ENCODE measurements around the gene ATP1A3. TPM values are rescaled to one million over a fixed set of nuclear protein-coding genes. Genes with fewer than 3 reads are reported as not detected.

Gene ATP1A3
- total and polyA plus RNA-seq, 2 donors (not counting 1 experiment from before 2014, with no cell fraction given) = 1.2 to 3.8 TPM

DNA sequence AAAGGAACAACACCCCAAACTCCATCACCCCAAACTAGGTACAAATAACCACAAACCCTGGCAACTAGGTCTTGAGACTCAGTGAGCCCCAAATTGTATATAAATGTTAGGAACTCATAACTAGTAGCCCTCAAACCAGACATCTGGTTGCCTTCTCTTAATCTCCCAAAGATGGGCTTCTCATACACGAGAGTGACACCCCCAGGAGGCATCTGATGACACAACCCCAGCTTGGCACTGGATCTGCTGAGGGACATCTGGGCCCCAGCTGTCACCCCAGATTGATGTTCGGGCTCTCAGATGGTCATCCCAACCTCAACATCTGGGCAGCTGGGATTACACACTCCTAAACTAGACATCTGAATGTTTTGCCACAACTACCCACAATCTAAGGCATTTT, 49.7 kb downstream of the ATP1A3 start:
- intact Hi-C loops (cut with micrococcal nuclease) = loop anchor here (2.0 kb wide), 2 partner anchors 14 to 16 kb away; partner anchors contain the start of genes ERFL and RABAC1
- H3K4me1 ChIP-seq (ENCODE audit: control insufficient read depth in 2 of 2, insufficient read depth in 2 of 2, low read length in 2 of 2) = peaks cover 61 to 73% of the 10 kb centered on the region in 2 donors
- H3K9ac ChIP-seq (ENCODE audit: low read length) = peak overlapping the region; percentile 33
- peaks cover 11% of the 10 kb centered on the region for H3K79me2 ChIP-seq (ENCODE audit: control insufficient read depth, insufficient read depth, low read length)
- 69% methylated on average over 2 of the region's 2 CpGs for WGBS (ENCODE audit: insufficient coverage)
- no peaks in the 10 kb centered on the region for H3K36me3 ChIP-seq (replicated peaks in 1 of 2; ENCODE audit: control extremely low read depth in 1 of 2, control insufficient read depth in 1 of 2, extremely low read depth in 1 of 2, insufficient read depth in 2 of 2, low read length in 1 of 2)
- H3K27ac ChIP-seq (ENCODE audit: low read length in 2 of 2) = peak overlapping the region; percentile 94 to 96
- no peaks in the 10 kb centered on the region for H3K9me3 Mint-ChIP-seq (ENCODE audit: insufficient read depth)
- no peaks in the 10 kb centered on the region for H3K27me3 Mint-ChIP-seq
- CTCF ChIA-PET = interaction anchor here (0.6 to 14.8 kb wide), 7 partner anchors 11 to 84 kb away, joined by 3 to 331 read pairs (median 39); partner anchors contain the start of genes CD79A, RABAC1 and RPS19
- no peaks in the 10 kb centered on the region for H3K27me3 ChIP-seq (replicated peaks in 1 of 4; ENCODE audit: control extremely low read depth in 1 of 4, control insufficient read depth in 3 of 4, insufficient read depth in 4 of 4, low read length in 3 of 4)
- H3K4me3 ChIP-seq (ENCODE audit: control extremely low read depth in 1 of 5, extremely low read depth in 1 of 5, insufficient read depth in 1 of 5, low read depth in 2 of 5, low read length in 4 of 5) = peak overlapping the region in 1 of 5 experiments; percentile 40
- H3K4me1 Mint-ChIP-seq = peaks cover 67% of the 10 kb centered on the region
- no peaks in the 10 kb centered on the region for H3K9me3 ChIP-seq (ENCODE audit: control extremely low read depth in 1 of 3, control insufficient read depth in 2 of 3, insufficient read depth in 1 of 3, low read length in 2 of 3)
- DNase-seq (peak; percentile 67), ATAC-seq (ENCODE audit: low read depth) (no peak)
- peak overlapping the region; percentile 81 for H3K4me3 Mint-ChIP-seq
- peak overlapping the region; percentile 100 for H3K27ac Mint-ChIP-seq
- no peaks in the 10 kb centered on the region for H4K20me1 ChIP-seq (ENCODE audit: control insufficient read depth, insufficient read depth, low read length, poor library complexity, severe bottlenecking)
- no peak for TF ChIP-seq EZH2 (IDR thresholded peaks at IDR 0.05; ENCODE audit: borderline replicate concordance, insufficient read depth, low read depth, low read length, poor library complexity, severe bottlenecking)
- TF ChIP-seq, protein P1, sequence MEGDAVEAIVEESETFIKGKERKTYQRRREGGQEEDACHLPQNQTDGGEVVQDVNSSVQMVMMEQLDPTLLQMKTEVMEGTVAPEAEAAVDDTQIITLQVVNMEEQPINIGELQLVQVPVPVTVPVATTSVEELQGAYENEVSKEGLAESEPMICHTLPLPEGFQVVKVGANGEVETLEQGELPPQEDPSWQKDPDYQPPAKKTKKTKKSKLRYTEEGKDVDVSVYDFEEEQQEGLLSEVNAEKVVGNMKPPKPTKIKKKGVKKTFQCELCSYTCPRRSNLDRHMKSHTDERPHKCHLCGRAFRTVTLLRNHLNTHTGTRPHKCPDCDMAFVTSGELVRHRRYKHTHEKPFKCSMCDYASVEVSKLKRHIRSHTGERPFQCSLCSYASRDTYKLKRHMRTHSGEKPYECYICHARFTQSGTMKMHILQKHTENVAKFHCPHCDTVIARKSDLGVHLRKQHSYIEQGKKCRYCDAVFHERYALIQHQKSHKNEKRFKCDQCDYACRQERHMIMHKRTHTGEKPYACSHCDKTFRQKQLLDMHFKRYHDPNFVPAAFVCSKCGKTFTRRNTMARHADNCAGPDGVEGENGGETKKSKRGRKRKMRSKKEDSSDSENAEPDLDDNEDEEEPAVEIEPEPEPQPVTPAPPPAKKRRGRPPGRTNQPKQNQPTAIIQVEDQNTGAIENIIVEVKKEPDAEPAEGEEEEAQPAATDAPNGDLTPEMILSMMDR (IDR thresholded peaks at IDR 0.05) = no peak
- H2AFZ ChIP-seq (ENCODE audit: insufficient read depth, low read depth, low read length, poor library complexity, severe bottlenecking) = no peak overlapping the region
- peak overlapping the region; percentile 72 for H3K4me2 ChIP-seq (replicated peaks; ENCODE audit: low read depth, low read length, poor library complexity, severe bottlenecking)
- POLR2A ChIA-PET = interaction anchor here (0.6 to 4.4 kb wide), 11 partner anchors 10 to 1581 kb away, joined by 3 to 94 read pairs (median 7); partner anchors contain the start of genes ARHGEF1, CD79A, ERFL and RABAC1

All from B cell (primary cell).